K562 (cell line): ENCODE measurements around the gene OR8B3. TPM values are rescaled to one million over a fixed set of nuclear protein-coding genes. Genes with fewer than 3 reads are reported as not detected.

Source experiments
- DEAF1 ChIP-seq: fragments of 450-650 bp; formaldehyde crosslinking; IDR thresholded peaks from 2 replicates; pipeline ENCODE4 v1.4.0; 2020; ENCODE audit warnings: mild to moderate bottlenecking, moderate library complexity
- REST ChIP-seq, 2 experiments: fragments of 450-650 bp; formaldehyde crosslinking in 1 of 2; IDR thresholded peaks; 2 replicates each; pipeline versions ENCODE4 v1.4.0 to v1.6.1; 2014 to 2020; ENCODE audit warnings: mild to moderate bottlenecking in 2 of 2, borderline replicate concordance in 1 of 2, low read depth in 1 of 2
- polyA plus RNA-seq, 8 experiments: library from polyadenylated mRNA; depleted of rRNA in 4 of 8; stranded (reverse) in 5 of 8; unstranded in 3 of 8; fragments of >200 nt; fragmentation: Nextera tagmentation in 2 of 8; fragmentation: Illumina TruSeq in 1 of 8; extraction: Ambion mirVana in 2 of 8; extraction: Trizol in 1 of 8; gene quantifications; 2 replicates each; pipeline versions ENCODE4 v1.2.1 to v1.2.3, GENCODE V29; 2011 to 2014; ENCODE audit warnings: inconsistent platforms in 1 of 8, missing spikeins in 1 of 8
- total RNA-seq, 7 experiments: library from RNA; depleted of rRNA in 6 of 7; stranded (reverse); fragments of >200 nt in 6 of 7; fragmentation: Illumina TruSeq in 2 of 7; extraction: Trizol in 2 of 7; gene quantifications; 2 replicates each; pipeline versions ENCODE4 v1.2.1 to v1.2.3, GENCODE V29; 2011 to 2021; ENCODE audit warnings: low replicate concordance in 1 of 7

The OR8B3 gene
- total and polyA plus RNA-seq, 9 of the 15 experiments (the other 6 are each of a cell fraction or from before 2014, with no cell fraction given) = 0.13 TPM; not detected in 8

- TF ChIP-seq REST (IDR thresholded peaks at IDR 0.05; ENCODE audit: borderline replicate concordance) = peak; percentile 37; the same call in 1 of the 2 replicates
- TF ChIP-seq REST (CRISPR knock-in tag; IDR thresholded peaks at IDR 0.05; ENCODE audit: low read depth) = no peak
- peak; percentile 54 for TF ChIP-seq DEAF1 (CRISPR knock-in tag)
Observed at GRCh38 chr11:124415356-124415923, 16.6 kb upstream of the OR8B3 start (continued).
